HFF-Myc (cell line): ENCODE results near the gene GGACT.

Source experiments
- DNase-seq: peaks from one replicate; pipeline ENCODE4 v3.0.0-alpha.2; 2011; ENCODE audit warnings: low read depth; ENCODE audit errors: extremely low read depth
- H3K4me3 ChIP-seq: replicated peaks from 2 replicates; pipeline ENCODE4 v1.5.1; 2011; ENCODE audit warnings: low read depth, mild to moderate bottlenecking, control low read depth, low read length
- TF ChIP-seq, protein P1 (sequence below): IDR thresholded peaks from 2 replicates; pipeline ENCODE4 v1.5.1; 2012; ENCODE audit warnings: mild to moderate bottlenecking, low read depth, low read length, control low read depth; ENCODE audit errors: missing control alignments

The GGACT gene

GRCh38 chr13:100537951-100538462, 50.6 kb downstream of the GGACT start:
- no peak overlapping the region for H3K4me3 ChIP-seq
- DNase-seq, result no peak
- TF ChIP-seq, protein P1, sequence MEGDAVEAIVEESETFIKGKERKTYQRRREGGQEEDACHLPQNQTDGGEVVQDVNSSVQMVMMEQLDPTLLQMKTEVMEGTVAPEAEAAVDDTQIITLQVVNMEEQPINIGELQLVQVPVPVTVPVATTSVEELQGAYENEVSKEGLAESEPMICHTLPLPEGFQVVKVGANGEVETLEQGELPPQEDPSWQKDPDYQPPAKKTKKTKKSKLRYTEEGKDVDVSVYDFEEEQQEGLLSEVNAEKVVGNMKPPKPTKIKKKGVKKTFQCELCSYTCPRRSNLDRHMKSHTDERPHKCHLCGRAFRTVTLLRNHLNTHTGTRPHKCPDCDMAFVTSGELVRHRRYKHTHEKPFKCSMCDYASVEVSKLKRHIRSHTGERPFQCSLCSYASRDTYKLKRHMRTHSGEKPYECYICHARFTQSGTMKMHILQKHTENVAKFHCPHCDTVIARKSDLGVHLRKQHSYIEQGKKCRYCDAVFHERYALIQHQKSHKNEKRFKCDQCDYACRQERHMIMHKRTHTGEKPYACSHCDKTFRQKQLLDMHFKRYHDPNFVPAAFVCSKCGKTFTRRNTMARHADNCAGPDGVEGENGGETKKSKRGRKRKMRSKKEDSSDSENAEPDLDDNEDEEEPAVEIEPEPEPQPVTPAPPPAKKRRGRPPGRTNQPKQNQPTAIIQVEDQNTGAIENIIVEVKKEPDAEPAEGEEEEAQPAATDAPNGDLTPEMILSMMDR, result no peak

GRCh38 chr13:100537486-100537885, 51.1 kb downstream of the GGACT start:
- DNase-seq, result no peak
- TF ChIP-seq, protein P1, result no peak

DNA sequence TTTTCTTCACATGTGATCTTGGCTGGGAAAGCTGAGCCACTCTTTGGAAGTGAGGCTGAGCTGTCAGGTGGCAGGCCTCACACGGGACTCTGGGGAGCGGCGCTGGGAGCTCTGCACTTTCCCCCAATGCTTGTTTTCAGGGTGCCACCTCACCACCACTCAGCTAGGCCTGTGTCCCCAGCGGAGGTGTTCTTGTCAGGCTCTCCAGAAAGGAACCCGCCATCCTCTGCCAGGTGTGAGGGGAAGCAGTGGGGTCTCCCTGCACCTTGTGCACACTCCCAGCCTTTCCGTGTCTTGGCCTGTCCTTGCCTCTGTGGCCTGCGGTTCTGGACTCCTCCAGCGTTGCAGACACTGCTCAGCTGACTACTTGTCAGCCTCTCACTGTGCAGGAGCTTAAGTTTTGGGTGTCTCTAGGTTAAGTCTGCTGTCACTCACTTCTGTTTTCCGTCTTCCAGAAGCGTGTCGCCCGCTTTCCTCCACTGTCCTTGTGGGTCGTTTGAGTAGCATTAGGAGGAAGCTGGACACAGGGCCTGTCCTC, 51.9 kb downstream of the GGACT start:
- H3K4me3 ChIP-seq, result no peak overlapping the region
- TF ChIP-seq, protein P1, result no peak
- no peak for DNase-seq

More at GRCh38 chr13:100537486-100537885, 51.1 kb downstream of the GGACT start:
- H3K4me3 ChIP-seq, result no peak overlapping the region

GRCh38 chr13:100535426-100536135, 53.0 kb downstream of the GGACT start:
- no peak for DNase-seq
- TF ChIP-seq, protein P1, result no peak
- no peak overlapping the region for H3K4me3 ChIP-seq

DNA sequence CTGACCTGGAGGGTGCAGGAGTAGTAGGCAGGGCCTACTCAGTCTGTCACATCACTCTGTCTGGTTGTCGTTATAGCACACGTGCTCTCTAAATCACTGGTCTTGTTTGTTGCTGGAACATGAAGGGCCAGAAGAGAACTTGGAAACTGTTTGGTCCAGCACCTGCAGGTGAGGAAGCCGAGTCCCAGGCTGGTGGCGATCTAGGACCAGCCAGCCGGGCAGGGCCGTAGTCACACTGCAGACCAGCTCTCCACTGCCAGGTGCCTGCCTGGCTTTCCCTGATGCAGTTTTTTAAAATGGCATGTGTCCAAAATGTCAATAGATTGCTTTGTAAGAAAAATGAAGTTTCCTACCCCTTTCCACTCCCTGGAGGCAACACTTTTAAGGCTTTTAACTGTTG, 53.7 kb downstream of the GGACT start:
- DNase-seq, result no peak
- TF ChIP-seq, protein P1, result no peak
- no peak overlapping the region for H3K4me3 ChIP-seq

DNA sequence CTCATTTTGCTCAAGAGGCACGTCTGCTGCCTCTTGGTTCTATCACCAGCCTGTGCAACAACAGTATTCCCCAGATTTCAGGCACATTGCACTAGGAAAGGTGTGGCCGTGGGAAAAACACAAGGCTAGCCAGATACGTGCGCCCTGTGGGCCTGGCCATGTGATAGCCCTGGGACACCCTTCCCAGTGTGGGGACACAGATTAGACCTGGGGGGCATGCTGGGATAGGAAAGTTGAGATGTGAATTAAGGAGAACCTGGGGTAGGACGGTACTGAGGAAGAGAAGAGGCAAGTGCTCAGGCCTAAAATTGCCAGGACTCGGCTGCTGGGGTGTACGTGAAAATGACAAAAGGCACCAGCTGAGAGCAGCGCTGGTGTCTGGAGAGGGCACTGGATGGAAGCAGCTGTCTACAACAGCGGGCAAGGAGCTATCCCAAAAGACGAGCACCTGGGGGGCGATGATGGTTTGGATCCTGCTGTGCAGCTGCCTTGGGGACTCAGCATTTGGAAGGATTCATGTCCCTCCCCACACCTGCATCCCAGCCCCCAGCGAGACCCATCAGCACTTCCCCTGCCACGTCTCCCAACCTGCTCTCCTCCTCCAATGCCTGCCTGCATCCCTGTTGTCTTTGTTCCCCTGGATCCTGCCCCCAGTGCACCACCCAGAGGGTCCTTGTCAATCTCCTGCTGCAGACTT, 54.3 kb downstream of the GGACT start:
- no peak for DNase-seq
- TF ChIP-seq, protein P1, result no peak
- H3K4me3 ChIP-seq, result no peak overlapping the region
